ENCODE results near the gene MED31. TPM values are rescaled to one million over a fixed set of nuclear protein-coding genes. Genes with fewer than 3 reads are reported as not detected.

The MED31 gene
- polyA plus RNA-seq, 1 experiment = 24.6 TPM

GRCh38 chr17:6671431-6671830 lies 20.0 kb upstream of the MED31 start:
- TF ChIP-seq CTCF (IDR thresholded peaks at IDR 0.05; ENCODE audit: low read depth, low read length) = no peak
- no peak overlapping the region for H3K4me3 ChIP-seq (ENCODE audit: low read depth, low read length)
- peaks cover 24% of the 10 kb centered on the region for H3K27me3 ChIP-seq (ENCODE audit: control insufficient read depth, insufficient read depth, low read length)
- H3K9me3 ChIP-seq (ENCODE audit: control insufficient read depth, insufficient read depth, low read length) = no peaks in the 10 kb centered on the region
- POLR2A ChIA-PET = no interaction called here
- CTCF ChIA-PET = interaction anchor here (1.0 kb wide), 1 partner anchor 323 kb away, joined by 3 read pairs; no protein-coding TSS in a partner anchor
- DNase-seq (ENCODE audit: low read depth, low spot score) = no peak
- H3K27ac ChIP-seq (ENCODE audit: low read depth, low read length) = no peak overlapping the region

- Histone ChIP-seq H3K27me3 (ENCODE audit: control insufficient read depth, insufficient read depth, low read length) (peaks cover 24% of the 10 kb centered on the region), H3K4me3 (ENCODE audit: low read depth, low read length) (no peak overlapping the region), H3K27ac (ENCODE audit: low read depth, low read length) (no peak overlapping the region), H3K9me3 (ENCODE audit: control insufficient read depth, insufficient read depth, low read length) (no peaks in the 10 kb centered on the region)
- POLR2A ChIA-PET = no interaction called here
- no peak for DNase-seq (ENCODE audit: low read depth, low spot score)
- CTCF ChIA-PET = interaction anchor here (1.0 kb wide), 1 partner anchor 323 kb away, joined by 3 read pairs; no protein-coding TSS in a partner anchor
- TF ChIP-seq CTCF (IDR thresholded peaks at IDR 0.05; ENCODE audit: low read depth, low read length) = no peak
These were observed 19.6 kb upstream of the MED31 start for GRCh38 chr17:6670999-6671398.

GRCh38 chr17:6670571-6670970 lies 19.2 kb upstream of the MED31 start:
- peaks cover 24% of the 10 kb centered on the region for H3K27me3 ChIP-seq (ENCODE audit: control insufficient read depth, insufficient read depth, low read length)
- no peak for TF ChIP-seq CTCF (IDR thresholded peaks at IDR 0.05; ENCODE audit: low read depth, low read length)
- H3K27ac ChIP-seq (ENCODE audit: low read depth, low read length) = no peak overlapping the region
- H3K9me3 ChIP-seq (ENCODE audit: control insufficient read depth, insufficient read depth, low read length) = no peaks in the 10 kb centered on the region
- no peak for DNase-seq (ENCODE audit: low read depth, low spot score)
- H3K4me3 ChIP-seq (ENCODE audit: low read depth, low read length) = no peak overlapping the region
- ChIA-PET CTCF (interaction anchor here (1.0 kb wide), 1 partner anchor 334 kb away, joined by 3 read pairs; no protein-coding TSS in a partner anchor), POLR2A (no interaction called here)

GRCh38 chr17:6669479-6670212 lies 18.2 kb upstream of the MED31 start:
- ChIA-PET CTCF (interaction anchor here (0.6 to 1.4 kb wide), 3 partner anchors 154 to 335 kb away, joined by 3 to 6 read pairs (median 3); no protein-coding TSS in a partner anchor), POLR2A (interaction anchor here (0.6 kb wide), 1 partner anchor 1579 kb away, joined by 3 read pairs; no protein-coding TSS in a partner anchor)
- Histone ChIP-seq H3K4me3 (ENCODE audit: low read depth, low read length) (no peak overlapping the region), H3K27me3 (ENCODE audit: control insufficient read depth, insufficient read depth, low read length) (peaks cover 24% of the 10 kb centered on the region), H3K27ac (ENCODE audit: low read depth, low read length) (no peak overlapping the region), H3K9me3 (ENCODE audit: control insufficient read depth, insufficient read depth, low read length) (no peaks in the 10 kb centered on the region)
- no peak for TF ChIP-seq CTCF (IDR thresholded peaks at IDR 0.05; ENCODE audit: low read depth, low read length)
- DNase-seq (ENCODE audit: low read depth, low spot score) = no peak
